ENCODE data around the gene ZFHX3. TPM values are rescaled to one million over a fixed set of nuclear protein-coding genes. Genes with fewer than 3 reads are reported as not detected.

The ZFHX3 gene
- total and polyA plus RNA-seq, 11 donors: 3.8 to 21.6 (median 13.6) TPM

DNA sequence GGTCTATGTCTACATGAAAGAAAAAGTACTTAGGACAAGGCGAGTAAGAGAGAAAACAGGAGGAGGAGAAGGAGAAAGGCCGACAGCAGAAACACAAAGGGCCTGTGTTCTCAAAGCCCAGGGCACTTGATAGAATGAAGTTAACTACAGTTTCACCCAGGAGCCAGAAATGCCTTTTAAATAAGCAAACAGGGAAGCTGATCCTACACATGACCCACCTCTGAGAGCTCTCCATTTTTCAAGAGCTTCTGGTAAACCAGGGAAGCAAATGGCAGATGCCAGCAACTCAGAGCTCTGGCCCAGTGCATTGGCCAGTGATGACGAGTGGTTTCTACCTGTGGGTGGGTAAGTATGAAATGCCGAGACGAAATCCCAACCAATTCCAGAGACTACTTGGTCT lies 163.4 kb downstream of the ZFHX3 start:
- intact Hi-C loops (cut with DNase I): no loop called here
- H3K4me1 ChIP-seq: peaks cover 0 to 30% (median 3%) of the 10 kb centered on the region in 12 donors
- H3K27me3 ChIP-seq: no peaks in the 10 kb centered on the region
- H3K36me3 ChIP-seq: peaks cover 0 to 55% (median 38%) of the 10 kb centered on the region in 9 donors
- no peak for ATAC-seq
- H3K9me3 ChIP-seq: no peaks in the 10 kb centered on the region
- DNase-seq: no peak
- no peak overlapping the region for H3K27ac ChIP-seq
- TF ChIP-seq, protein P1, sequence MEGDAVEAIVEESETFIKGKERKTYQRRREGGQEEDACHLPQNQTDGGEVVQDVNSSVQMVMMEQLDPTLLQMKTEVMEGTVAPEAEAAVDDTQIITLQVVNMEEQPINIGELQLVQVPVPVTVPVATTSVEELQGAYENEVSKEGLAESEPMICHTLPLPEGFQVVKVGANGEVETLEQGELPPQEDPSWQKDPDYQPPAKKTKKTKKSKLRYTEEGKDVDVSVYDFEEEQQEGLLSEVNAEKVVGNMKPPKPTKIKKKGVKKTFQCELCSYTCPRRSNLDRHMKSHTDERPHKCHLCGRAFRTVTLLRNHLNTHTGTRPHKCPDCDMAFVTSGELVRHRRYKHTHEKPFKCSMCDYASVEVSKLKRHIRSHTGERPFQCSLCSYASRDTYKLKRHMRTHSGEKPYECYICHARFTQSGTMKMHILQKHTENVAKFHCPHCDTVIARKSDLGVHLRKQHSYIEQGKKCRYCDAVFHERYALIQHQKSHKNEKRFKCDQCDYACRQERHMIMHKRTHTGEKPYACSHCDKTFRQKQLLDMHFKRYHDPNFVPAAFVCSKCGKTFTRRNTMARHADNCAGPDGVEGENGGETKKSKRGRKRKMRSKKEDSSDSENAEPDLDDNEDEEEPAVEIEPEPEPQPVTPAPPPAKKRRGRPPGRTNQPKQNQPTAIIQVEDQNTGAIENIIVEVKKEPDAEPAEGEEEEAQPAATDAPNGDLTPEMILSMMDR (IDR thresholded peaks at IDR 0.05): no peak
- TF ChIP-seq POLR2A (IDR thresholded peaks at IDR 0.05): no peak
- WGBS, 4 donors: 86 to 95% (median 92%) methylated on average over 5 of the region's 5 CpGs
- H3K4me3 ChIP-seq: no peak overlapping the region

DNA sequence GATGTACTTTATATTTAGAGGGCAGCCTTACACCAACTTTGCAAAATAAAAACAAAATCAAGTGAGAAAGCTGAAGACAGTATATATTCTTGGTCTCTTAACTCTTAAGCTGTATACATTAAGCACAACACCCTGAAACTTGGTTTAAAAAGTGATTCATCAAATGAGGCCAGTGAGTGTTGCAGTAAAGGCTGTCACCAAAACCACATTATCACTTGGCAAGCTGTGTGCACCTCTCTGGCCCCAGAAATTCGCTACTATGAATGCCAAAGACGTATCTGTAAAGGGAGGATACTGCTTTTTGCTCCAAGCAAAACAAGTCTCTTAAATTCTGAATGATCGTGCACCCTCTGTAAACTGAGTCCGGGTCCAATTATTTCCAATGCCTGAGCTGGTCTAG lies 163.9 kb downstream of the ZFHX3 start:
- Histone ChIP-seq H3K9me3 (no peaks in the 10 kb centered on the region), H3K36me3 (peaks cover 0 to 50% (median 36%) of the 10 kb centered on the region in 9 donors), H3K27me3 (no peaks in the 10 kb centered on the region), H3K4me1 (peaks cover 0 to 33% (median 3%) of the 10 kb centered on the region in 12 donors), H3K4me3 (no peak overlapping the region), H3K27ac (no peak overlapping the region)
- no peak for DNase-seq
- intact Hi-C loops (cut with DNase I): no loop called here
- TF ChIP-seq POLR2A (IDR thresholded peaks at IDR 0.05): no peak
- TF ChIP-seq, protein P1 (IDR thresholded peaks at IDR 0.05): no peak
- WGBS, 4 donors: 52 to 66% (median 59%) methylated on average over 4 of the region's 4 CpGs
- ATAC-seq: no peak

DNA sequence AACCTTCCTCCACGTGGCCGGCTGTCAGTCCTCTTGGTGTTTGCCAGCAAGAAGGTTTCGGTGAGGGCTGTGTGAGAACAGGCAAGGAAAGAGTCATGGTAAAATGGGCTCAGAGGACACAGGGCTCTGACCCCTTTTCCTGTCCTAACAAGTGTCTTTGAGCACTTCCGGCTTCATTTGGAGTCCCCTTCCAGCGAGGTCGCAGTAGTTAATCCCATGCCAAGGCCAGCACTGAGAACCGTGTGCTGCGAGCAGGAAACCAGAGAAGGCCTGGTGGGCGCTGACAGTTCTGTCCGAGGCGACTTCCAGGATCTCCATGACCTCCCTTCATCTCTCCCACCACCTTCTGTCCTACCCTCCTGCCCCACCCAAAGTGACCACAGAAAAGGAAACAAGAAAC lies 168.1 kb downstream of the ZFHX3 start:
- Histone ChIP-seq H3K27me3 (no peaks in the 10 kb centered on the region), H3K4me3 (no peak overlapping the region), H3K36me3 (peaks cover 0 to 9% (median 2%) of the 10 kb centered on the region in 9 donors), H3K9me3 (no peaks in the 10 kb centered on the region), H3K27ac (peak overlapping the region in 1 of 12 donors; percentile 24), H3K4me1 (peaks cover 0 to 75% (median 39%) of the 10 kb centered on the region in 12 donors)
- WGBS, 4 donors: 74 to 80% (median 79%) methylated on average over 11 of the region's 11 CpGs
- DNase-seq (no peak), ATAC-seq (no peak)
- TF ChIP-seq POLR2A (IDR thresholded peaks at IDR 0.05): no peak
- TF ChIP-seq, protein P1 (IDR thresholded peaks at IDR 0.05): no peak
- intact Hi-C loops (cut with DNase I): loop anchor here in 1 of 10 donors (5.0 kb wide), 1 partner anchor 38 kb away; no protein-coding TSS in a partner anchor

DNA sequence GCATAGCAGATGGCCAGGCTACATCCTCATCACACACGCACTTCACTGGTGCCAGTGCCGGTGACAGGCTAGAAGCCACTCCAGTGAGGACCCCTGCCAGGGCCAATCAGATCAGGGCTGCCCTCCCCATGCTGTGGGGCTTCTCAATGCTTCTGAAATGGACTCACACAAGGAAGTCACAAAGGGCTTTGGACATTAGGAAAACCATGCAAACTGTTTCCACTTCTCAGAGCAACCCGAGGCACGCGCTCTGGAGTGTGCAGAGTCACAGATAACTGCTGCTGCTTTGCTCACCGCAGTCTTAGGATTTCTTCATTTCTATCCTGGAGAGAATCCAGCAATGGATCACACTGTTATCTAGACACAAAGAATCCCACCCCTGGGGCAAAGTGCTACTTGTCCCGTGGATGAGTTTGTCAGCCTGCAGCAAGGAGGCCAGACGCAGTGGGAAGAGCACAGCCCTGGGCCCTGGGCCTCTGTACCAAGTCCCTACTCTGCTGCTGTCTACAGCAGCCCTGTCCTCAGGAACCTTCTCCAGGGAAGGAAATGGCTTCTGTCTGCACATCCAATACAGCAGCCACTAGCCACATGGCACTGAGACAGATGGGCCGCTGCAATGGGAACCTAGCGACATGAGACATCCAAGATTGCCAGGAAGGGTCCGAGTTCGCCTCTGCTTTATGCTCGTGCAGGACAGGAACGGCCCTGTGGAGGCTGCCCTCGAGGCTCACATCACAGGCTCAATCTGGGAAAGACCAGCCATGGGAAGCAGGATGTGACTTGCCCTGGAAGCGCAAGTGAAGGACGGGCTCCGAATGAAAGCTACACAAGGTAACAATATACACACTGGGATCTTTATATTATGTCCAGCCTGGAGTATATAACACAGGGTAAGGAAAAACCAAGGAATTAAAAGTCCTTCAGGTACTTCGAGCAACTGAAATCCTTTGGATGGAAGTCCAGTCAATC lies 169.3 kb downstream of the ZFHX3 start:
- WGBS, 4 donors: 82 to 85% (median 83%) methylated on average over 18 to 19 of the region's 19 CpGs

More for the DNA sequence above, 169.3 kb downstream of the ZFHX3 start:
- no peaks in the 10 kb centered on the region for H3K9me3 ChIP-seq
- H3K27ac ChIP-seq: peak overlapping the region in 9 of 12 donors; percentile 0 to 73 (median 34)
- no peaks in the 10 kb centered on the region for H3K27me3 ChIP-seq
- no peak for TF ChIP-seq POLR2A (IDR thresholded peaks at IDR 0.05)
- TF ChIP-seq, protein P1 (IDR thresholded peaks at IDR 0.05): no peak
- intact Hi-C loops (cut with DNase I): loop anchor here in 1 of 10 donors (5.0 kb wide), 1 partner anchor 36 kb away; no protein-coding TSS in a partner anchor
- ATAC-seq (peak; percentile 9 to 51 (median 30)), DNase-seq (no peak)
- no peaks in the 10 kb centered on the region for H3K36me3 ChIP-seq
- H3K4me3 ChIP-seq: no peak overlapping the region
- peaks cover 0 to 70% (median 36%) of the 10 kb centered on the region in 12 donors for H3K4me1 ChIP-seq

All from heart left ventricle (tissue), 16 donors.